HL-60/S4 treated with retinoic acid at 250 ng/mL for 4 days and 3 days (cell line): ENCODE measurements around the gene PDE6H.

Experiments
- in situ Hi-C: fragments of 300-500 bp; cut with MboI; formaldehyde crosslinking; loops from 2 replicates; pipeline ENCODE4 v1.7.0; 2022; ENCODE audit warnings: low sequenced_read_pairs

Gene PDE6H

GRCh38 chr12:14997998-14998397 lies 25.2 kb downstream of the PDE6H start:
- in situ Hi-C loops, result loop anchor here (25.0 kb wide), 1 partner anchor 736 kb away; no protein-coding TSS in a partner anchor

- in situ Hi-C loops, result loop anchor here (25.0 kb wide), 1 partner anchor 737 kb away; no protein-coding TSS in a partner anchor
Observed at GRCh38 chr12:14999021-14999694, 26.3 kb downstream of the PDE6H start.

GRCh38 chr12:14999695-15000365 lies 27.0 kb downstream of the PDE6H start:
- in situ Hi-C loops, result loop anchor here (10.0 to 25.0 kb wide), 2 partner anchors 155 to 738 kb away; partner anchors contain the start of gene ART4

GRCh38 chr12:15000575-15000974 lies 27.7 kb downstream of the PDE6H start:
- in situ Hi-C loops, result loop anchor here (10.0 kb wide), 1 partner anchor 156 kb away; the partner anchor contains the start of gene ART4

- in situ Hi-C loops, result loop anchor here (10.0 kb wide), 1 partner anchor 157 kb away; the partner anchor contains the start of gene ART4
Observed at GRCh38 chr12:15001733-15002382, 29.0 kb downstream of the PDE6H start.

GRCh38 chr12:15004421-15004820 lies 31.6 kb downstream of the PDE6H start:
- in situ Hi-C loops, result loop anchor here (10.0 kb wide), 1 partner anchor 160 kb away; the partner anchor contains the start of gene ART4

- in situ Hi-C loops, result loop anchor here (10.0 kb wide), 1 partner anchor 160 kb away; the partner anchor contains the start of gene ART4
Observed at GRCh38 chr12:15005064-15005463, 32.2 kb downstream of the PDE6H start.

GRCh38 chr12:15007551-15007950 lies 34.7 kb downstream of the PDE6H start:
- in situ Hi-C loops, result loop anchor here (10.0 kb wide), 1 partner anchor 163 kb away; the partner anchor contains the start of gene ART4

GRCh38 chr12:15011162-15011561 lies 38.3 kb downstream of the PDE6H start:
- in situ Hi-C loops, result no loop called here

- in situ Hi-C loops, result no loop called here
Observed at GRCh38 chr12:15013634-15014179, 40.9 kb downstream of the PDE6H start.

- in situ Hi-C loops, result no loop called here
Observed at GRCh38 chr12:15014708-15015107, 41.9 kb downstream of the PDE6H start.

- in situ Hi-C loops, result no loop called here
Observed at GRCh38 chr12:15015121-15015520, 42.3 kb downstream of the PDE6H start.

GRCh38 chr12:15020156-15020555 lies 47.3 kb downstream of the PDE6H start:
- in situ Hi-C loops, result no loop called here
